ENCODE data around the gene APP. TPM values are rescaled to one million over a fixed set of nuclear protein-coding genes. Genes with fewer than 3 reads are reported as not detected.

The APP gene
- total and polyA plus RNA-seq, 2 of the 13 experiments (the other 11 are each of a cell fraction or from before 2014, with no cell fraction given) = 70.6 to 262 TPM

DNA sequence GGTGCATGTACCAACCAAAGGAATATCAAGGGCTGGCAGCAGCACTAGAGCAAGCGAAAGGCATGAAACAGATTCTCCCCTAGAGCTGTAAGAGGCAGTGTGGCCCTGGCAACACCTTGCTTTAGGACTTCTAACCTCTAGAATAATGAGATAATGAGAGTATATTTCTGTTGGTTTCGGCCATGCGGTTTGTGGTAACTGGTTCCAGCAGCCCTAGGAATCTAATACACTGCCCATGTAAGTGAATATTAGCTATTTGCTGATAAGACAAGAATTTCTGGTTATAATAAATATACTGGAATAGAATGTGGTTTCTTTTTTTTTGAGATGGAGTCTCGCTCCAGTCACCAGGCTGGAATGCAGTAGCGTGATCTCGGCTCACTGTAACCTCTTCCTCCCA, 236.4 kb downstream of the APP start:
- no TSS peak for BruUV-seq (replicated peaks)
- Histone ChIP-seq H3K4me1 (ENCODE audit: insufficient read depth, low read length) (peaks cover 12% of the 10 kb centered on the region), H4K20me1 (ENCODE audit: insufficient read depth, low read length) (no peaks in the 10 kb centered on the region), H3K79me2 (ENCODE audit: insufficient read depth, low read length) (no peaks in the 10 kb centered on the region), H3K4me3 (replicated peaks in 1 of 3; ENCODE audit: insufficient read depth in 1 of 3, low read depth in 2 of 3, low read length in 3 of 3) (no peak overlapping the region), H3K36me3 (replicated peaks in 1 of 2; ENCODE audit: control insufficient read depth in 1 of 2, insufficient read depth in 2 of 2, low read length in 2 of 2) (0 out of 5 replicates have a peak, but pooled peaks cover 2 to 5% of the 10 kb centered on the region in 2 experiments), H3K27ac (ENCODE audit: extremely low read length, insufficient read depth, low read length) (no peak overlapping the region), H3K27me3 (ENCODE audit: control insufficient read depth in 1 of 2, insufficient read depth in 2 of 2, low read length in 2 of 2) (no peaks in the 10 kb centered on the region; a peak in 1 of 5 replicates), H3K4me2 (ENCODE audit: low read depth, low read length) (no peak overlapping the region), H3K9ac (ENCODE audit: insufficient read depth, low read depth, low read length) (no peak overlapping the region), H2AFZ (ENCODE audit: low read length) (no peak overlapping the region), H3K9me3 (ENCODE audit: low read length) (no peaks in the 10 kb centered on the region)
- 88% methylated on average over 6 of the region's 6 CpGs for WGBS (ENCODE audit: low lambda C conversion rate)
- TF ChIP-seq MAFK (conservative IDR thresholded peaks at IDR 0.05 in 1 of 2, IDR thresholded peaks at IDR 0.05 in 1 of 2; ENCODE audit: low read length in 2 of 2) (0 out of 4 replicates have a peak, but pooled peaks of 1 of the 2 experiments have one; percentile 6), ZNF839 (CRISPR knock-in tag; IDR thresholded peaks at IDR 0.05; ENCODE audit: borderline replicate concordance) (no peak)
- no peak for FAIRE-seq
- no peak for DNase-seq (ENCODE audit: low spot score)
- ChIA-PET POLR2A (no interaction called here), CTCF (ENCODE audit: low intra/inter-chr PET ratio, low total read pairs) (no interaction called here)
- ATAC-seq = no peak
- in situ Hi-C loops (cut with HindIII; ENCODE audit: extremely low pct_ligation_motif_present, low pct_unique_long_range_greater_than_20kb) = no loop called here
- intact Hi-C loops (cut with micrococcal nuclease; ENCODE audit: unreplicated experiment) = no loop called here

DNA sequence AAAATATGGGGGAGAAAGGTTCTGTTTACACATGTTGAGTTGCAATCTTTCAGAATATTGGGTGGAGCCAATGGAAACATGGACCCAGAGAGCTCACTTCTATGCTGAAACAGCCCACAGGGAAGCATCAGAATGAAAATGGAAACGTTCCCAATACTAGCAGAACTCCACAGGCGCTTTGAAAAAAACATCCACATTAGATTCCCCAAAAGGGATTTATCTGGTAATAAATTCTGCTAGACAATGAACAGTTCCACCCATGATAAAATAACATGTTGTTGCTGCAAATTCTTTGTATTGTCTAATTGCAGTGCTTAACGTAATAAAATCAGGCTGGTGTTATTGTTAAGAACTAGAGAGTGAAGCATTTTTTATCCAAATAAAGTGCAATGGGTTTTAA, 238.8 kb downstream of the APP start:
- no peak overlapping the region for H3K27ac ChIP-seq (ENCODE audit: extremely low read length, insufficient read depth, low read length)
- ChIA-PET CTCF (ENCODE audit: low intra/inter-chr PET ratio, low total read pairs) (no interaction called here), POLR2A (no interaction called here)
- H2AFZ ChIP-seq (ENCODE audit: low read length) = no peak overlapping the region
- FAIRE-seq = no peak
- TF ChIP-seq U2AF2 (IDR thresholded peaks at IDR 0.05; ENCODE audit: low read depth, low read length) (no peak), CENPT (CRISPR knock-in tag; IDR thresholded peaks at IDR 0.05; ENCODE audit: low read depth) (no peak), RBM39 (IDR thresholded peaks at IDR 0.05; ENCODE audit: low read depth, low read length, poor library complexity, severe bottlenecking) (no peak), ONECUT2 (CRISPR knock-in tag; IDR thresholded peaks at IDR 0.05) (no peak)
- TF ChIP-seq, protein P1, sequence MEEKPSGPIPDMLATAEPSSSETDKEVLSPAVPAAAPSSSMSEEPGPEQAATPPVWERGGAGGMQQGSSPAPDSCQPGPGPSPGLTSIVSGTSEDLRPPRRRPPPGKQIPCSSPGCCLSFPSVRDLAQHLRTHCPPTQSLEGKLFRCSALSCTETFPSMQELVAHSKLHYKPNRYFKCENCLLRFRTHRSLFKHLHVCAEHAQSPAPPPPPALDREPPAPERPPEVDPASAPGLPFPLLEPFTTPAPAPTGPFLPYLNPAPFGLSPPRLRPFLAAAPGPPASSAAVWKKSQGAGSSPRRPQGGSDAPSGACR (CRISPR knock-in tag; IDR thresholded peaks at IDR 0.05) = no peak
- in situ Hi-C loops (cut with HindIII; ENCODE audit: extremely low pct_ligation_motif_present, low pct_unique_long_range_greater_than_20kb) = no loop called here
- H3K4me2 ChIP-seq (ENCODE audit: low read depth, low read length) = no peak overlapping the region
- H3K36me3 ChIP-seq (replicated peaks in 1 of 2; ENCODE audit: control insufficient read depth in 1 of 2, insufficient read depth in 2 of 2, low read length in 2 of 2) = 0 out of 5 replicates have a peak, but pooled peaks cover 2 to 5% of the 10 kb centered on the region in 2 experiments
- ATAC-seq = no peak
- no peak overlapping the region for H3K4me3 ChIP-seq (replicated peaks in 1 of 3; ENCODE audit: insufficient read depth in 1 of 3, low read depth in 2 of 3, low read length in 3 of 3)
- intact Hi-C loops (cut with micrococcal nuclease; ENCODE audit: unreplicated experiment) = no loop called here
- no peaks in the 10 kb centered on the region for H3K9me3 ChIP-seq (ENCODE audit: low read length)
- DNase-seq (ENCODE audit: low spot score) = no peak
- H3K27me3 ChIP-seq (ENCODE audit: control insufficient read depth in 1 of 2, insufficient read depth in 2 of 2, low read length in 2 of 2) = no peaks in the 10 kb centered on the region; a peak in 1 of 5 replicates
- no TSS peak for BruUV-seq (replicated peaks)
- peaks cover 12% of the 10 kb centered on the region for H3K4me1 ChIP-seq (ENCODE audit: insufficient read depth, low read length)
- no peaks in the 10 kb centered on the region for H4K20me1 ChIP-seq (ENCODE audit: insufficient read depth, low read length)
- H3K79me2 ChIP-seq (ENCODE audit: insufficient read depth, low read length) = no peaks in the 10 kb centered on the region
- 65% methylated on average over 3 of the region's 3 CpGs for WGBS (ENCODE audit: low lambda C conversion rate)
- no peak overlapping the region for H3K9ac ChIP-seq (ENCODE audit: insufficient read depth, low read depth, low read length)

Measured in HepG2 (cell line).